Stimulated activated memory B cell treated with anti-CD40 and anti-IgM and Interleukin-4, amounts not matched to agents 10 μg/mL and 1 μg/mL and 100 μg/mL, for 72 hours (primary cell): ENCODE measurements around the gene OAS3.

Experiments used
- ATAC-seq: fragments of 150-1000 bp; cut with Tn5 transposase; 2 replicates; pipeline ENCODE4 v1.10.0; 2021
- H3K27ac Mint-ChIP-seq: one replicate; pipeline ENCODE4 v1.8.0; 2022; ENCODE audit warnings: mild to moderate bottlenecking, mixed read lengths
- H3K27me3 Mint-ChIP-seq: one replicate; pipeline ENCODE4 v1.8.0; 2022; ENCODE audit warnings: mixed read lengths
- H3K36me3 Mint-ChIP-seq: one replicate; pipeline ENCODE4 v1.8.0; 2022; ENCODE audit warnings: mixed read lengths
- H3K4me1 Mint-ChIP-seq: one replicate; pipeline ENCODE4 v1.8.0; 2022; ENCODE audit warnings: mixed read lengths
- H3K4me3 Mint-ChIP-seq: one replicate; pipeline ENCODE4 v1.8.0; 2022; ENCODE audit warnings: mild to moderate bottlenecking, moderate library complexity, mixed read lengths
- H3K9me3 Mint-ChIP-seq: one replicate; pipeline ENCODE4 v1.8.0; 2022; ENCODE audit warnings: mixed read lengths

The OAS3 gene

GRCh38 chr12:112937741-112938719, at the start of gene OAS3:
OAS3 (plus strand) TSS chr12:112938474; CDS start chr12:112938531, 57 bp downstream.
- no peaks in the 10 kb centered on the region for H3K9me3 Mint-ChIP-seq
- H3K4me1 Mint-ChIP-seq: peaks cover 18% of the 10 kb centered on the region
- ATAC-seq: peak; percentile 78
- peak within 1 kb of the TSS; percentile 71 for H3K27ac Mint-ChIP-seq
- no peaks in the 10 kb centered on the region for H3K36me3 Mint-ChIP-seq
- no peaks in the 10 kb centered on the region for H3K27me3 Mint-ChIP-seq
- peak within 1 kb of the TSS; percentile 78 for H3K4me3 Mint-ChIP-seq

GRCh38 chr12:112891093-112892024, 46.9 kb upstream of the OAS3 start:
- Mint-ChIP-seq H3K36me3 (no peaks in the 10 kb centered on the region), H3K27me3 (peaks cover under 1% of the 10 kb centered on the region), H3K27ac (no peak overlapping the region), H3K4me1 (peaks cover 7% of the 10 kb centered on the region), H3K9me3 (no peaks in the 10 kb centered on the region), H3K4me3 (no peak overlapping the region)
- no peak for ATAC-seq

- no peak for ATAC-seq
- H3K27me3 Mint-ChIP-seq: peaks cover 15% of the 10 kb centered on the region
- no peak overlapping the region for H3K4me3 Mint-ChIP-seq
- H3K27ac Mint-ChIP-seq: no peak overlapping the region
- H3K36me3 Mint-ChIP-seq: no peaks in the 10 kb centered on the region
- no peaks in the 10 kb centered on the region for H3K9me3 Mint-ChIP-seq
- peaks cover 7% of the 10 kb centered on the region for H3K4me1 Mint-ChIP-seq
Measured at GRCh38 chr12:112892856-112893255, 45.4 kb upstream of the OAS3 start.

- Mint-ChIP-seq H3K36me3 (no peaks in the 10 kb centered on the region), H3K27ac (no peak overlapping the region), H3K4me1 (peaks cover 7% of the 10 kb centered on the region), H3K4me3 (no peak overlapping the region), H3K9me3 (no peaks in the 10 kb centered on the region), H3K27me3 (peaks cover 24% of the 10 kb centered on the region)
- no peak for ATAC-seq
Measured at GRCh38 chr12:112894128-112894527, 44.1 kb upstream of the OAS3 start.

GRCh38 chr12:112898380-112898779, 39.9 kb upstream of the OAS3 start:
- Mint-ChIP-seq H3K9me3 (no peaks in the 10 kb centered on the region), H3K27ac (no peak overlapping the region), H3K4me3 (no peak overlapping the region), H3K36me3 (no peaks in the 10 kb centered on the region), H3K4me1 (peaks cover 20% of the 10 kb centered on the region), H3K27me3 (peaks cover 24% of the 10 kb centered on the region)
- ATAC-seq: no peak

GRCh38 chr12:112900298-112901145, 37.8 kb upstream of the OAS3 start:
- Mint-ChIP-seq H3K36me3 (no peaks in the 10 kb centered on the region), H3K4me1 (peaks cover 31% of the 10 kb centered on the region), H3K9me3 (no peaks in the 10 kb centered on the region), H3K4me3 (no peak overlapping the region), H3K27me3 (peaks cover 24% of the 10 kb centered on the region), H3K27ac (no peak overlapping the region)
- no peak for ATAC-seq

- Mint-ChIP-seq H3K9me3 (no peaks in the 10 kb centered on the region), H3K36me3 (no peaks in the 10 kb centered on the region), H3K4me3 (no peak overlapping the region), H3K27me3 (peaks cover 24% of the 10 kb centered on the region), H3K27ac (no peak overlapping the region), H3K4me1 (peaks cover 33% of the 10 kb centered on the region)
- no peak for ATAC-seq
Measured at GRCh38 chr12:112901271-112901670, 37.0 kb upstream of the OAS3 start.

- no peak for ATAC-seq
- H3K9me3 Mint-ChIP-seq: no peaks in the 10 kb centered on the region
- peak overlapping the region; percentile 66 for H3K27ac Mint-ChIP-seq
- no peaks in the 10 kb centered on the region for H3K36me3 Mint-ChIP-seq
- peaks cover 65% of the 10 kb centered on the region for H3K4me1 Mint-ChIP-seq
- H3K27me3 Mint-ChIP-seq: no peaks in the 10 kb centered on the region
- H3K4me3 Mint-ChIP-seq: no peak overlapping the region
Measured at GRCh38 chr12:112904571-112904970, 33.7 kb upstream of the OAS3 start.

- H3K27ac Mint-ChIP-seq: peak overlapping the region; percentile 66
- H3K4me3 Mint-ChIP-seq: no peak overlapping the region
Measured at GRCh38 chr12:112905451-112906089, 32.7 kb upstream of the OAS3 start.

GRCh38 chr12:112906712-112907414, 31.4 kb upstream of the OAS3 start, which contains the start of gene OAS1:
OAS1 (plus strand) TSS chr12:112906962; CDS start chr12:112907040, 78 bp downstream.
- H3K27ac Mint-ChIP-seq: peak within 1 kb of the TSS; percentile 84
- H3K9me3 Mint-ChIP-seq: no peaks in the 10 kb centered on the region
- H3K4me1 Mint-ChIP-seq: peaks cover 82% of the 10 kb centered on the region
- H3K27me3 Mint-ChIP-seq: no peaks in the 10 kb centered on the region
- peak within 1 kb of the TSS; percentile 82 for H3K4me3 Mint-ChIP-seq
- peak; percentile 85 for ATAC-seq
- peaks cover 20% of the 10 kb centered on the region for H3K36me3 Mint-ChIP-seq

More at GRCh38 chr12:112905451-112906089, 32.7 kb upstream of the OAS3 start:
- Mint-ChIP-seq H3K36me3 (peaks cover 7% of the 10 kb centered on the region), H3K9me3 (no peaks in the 10 kb centered on the region), H3K27me3 (no peaks in the 10 kb centered on the region), H3K4me1 (peaks cover 72% of the 10 kb centered on the region)
- no peak for ATAC-seq

- Mint-ChIP-seq H3K36me3 (peaks cover 27% of the 10 kb centered on the region), H3K9me3 (no peaks in the 10 kb centered on the region), H3K4me3 (peak overlapping the region; percentile 82), H3K27me3 (no peaks in the 10 kb centered on the region), H3K27ac (peak overlapping the region; percentile 84), H3K4me1 (peaks cover 76% of the 10 kb centered on the region)
- ATAC-seq: peak; percentile 90
Measured at GRCh38 chr12:112907415-112908157, 30.7 kb upstream of the OAS3 start.

GRCh38 chr12:112908548-112908947, 29.7 kb upstream of the OAS3 start:
- ATAC-seq: no peak
- peaks cover 67% of the 10 kb centered on the region for H3K4me1 Mint-ChIP-seq
- peak overlapping the region; percentile 82 for H3K4me3 Mint-ChIP-seq
- peaks cover 8% of the 10 kb centered on the region for H3K9me3 Mint-ChIP-seq
- no peaks in the 10 kb centered on the region for H3K27me3 Mint-ChIP-seq
- H3K36me3 Mint-ChIP-seq: peaks cover 37% of the 10 kb centered on the region
- H3K27ac Mint-ChIP-seq: peak overlapping the region; percentile 84

GRCh38 chr12:112909693-112910092, 28.6 kb upstream of the OAS3 start:
- peaks cover 60% of the 10 kb centered on the region for H3K4me1 Mint-ChIP-seq
- no peaks in the 10 kb centered on the region for H3K27me3 Mint-ChIP-seq
- H3K4me3 Mint-ChIP-seq: no peak overlapping the region
- H3K27ac Mint-ChIP-seq: peak overlapping the region; percentile 84
- H3K36me3 Mint-ChIP-seq: peaks cover 46% of the 10 kb centered on the region
- ATAC-seq: no peak
- H3K9me3 Mint-ChIP-seq: peaks cover 11% of the 10 kb centered on the region
